Ishikawa (cell line): Measurements from ENCODE around the gene FOXK1.

Experiments used
- EGR1 ChIP-seq: IDR thresholded peaks from 2 replicates; pipeline ENCODE4 v1.6.1; 2012
- EP300 ChIP-seq: IDR thresholded peaks from 2 replicates; pipeline ENCODE4 v1.6.1; 2012; ENCODE audit warnings: borderline replicate concordance
- FOXM1 ChIP-seq: IDR thresholded peaks from 2 replicates; pipeline ENCODE4 v1.6.1; 2012; ENCODE audit warnings: low read depth, borderline replicate concordance
- REST ChIP-seq: IDR thresholded peaks from 2 replicates; pipeline ENCODE4 v1.6.1; 2012; ENCODE audit warnings: low read depth, mild to moderate bottlenecking
- TAF1 ChIP-seq: IDR thresholded peaks from 2 replicates; pipeline ENCODE4 v1.6.1; 2012; ENCODE audit warnings: low read depth, mild to moderate bottlenecking
- TF ChIP-seq, protein P1 (sequence below): IDR thresholded peaks from 2 replicates; pipeline ENCODE4 v1.6.1; 2012

- TF ChIP-seq EP300: no peak
- no peak for TF ChIP-seq FOXM1
- no peak for TF ChIP-seq REST
- TF ChIP-seq TAF1: no peak
- no peak for TF ChIP-seq EGR1
- TF ChIP-seq, protein P1, sequence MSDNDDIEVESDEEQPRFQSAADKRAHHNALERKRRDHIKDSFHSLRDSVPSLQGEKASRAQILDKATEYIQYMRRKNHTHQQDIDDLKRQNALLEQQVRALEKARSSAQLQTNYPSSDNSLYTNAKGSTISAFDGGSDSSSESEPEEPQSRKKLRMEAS: no peak
Measured at GRCh38 chr7:4683043-4683883, 1.2 kb downstream of the FOXK1 start.
